ENCODE results near the gene LRP1B.
A peak's percentile ranks its signal among the peaks of the same experiment; 100 is the strongest.

- no peak for TF ChIP-seq CTCF (IDR thresholded peaks at IDR 0.05)
- no peak for TF ChIP-seq ELF1 (IDR thresholded peaks at IDR 0.05)
- no peak for TF ChIP-seq YY1 (IDR thresholded peaks at IDR 0.05; ENCODE audit: low read depth)
- TF ChIP-seq EP300 (IDR thresholded peaks at IDR 0.05; ENCODE audit: borderline replicate concordance in 1 of 2, low read depth in 1 of 2, low read length in 1 of 2): peak in 1 of 2 experiments; percentile 29; a peak in 1 of 4 replicates
- no peak for TF ChIP-seq REST (IDR thresholded peaks at IDR 0.05; ENCODE audit: low read depth, low read length)
- no peak for TF ChIP-seq POLR2AphosphoS5 (IDR thresholded peaks at IDR 0.05; ENCODE audit: low read depth, low read length)
- no peak for TF ChIP-seq TAF1 (IDR thresholded peaks at IDR 0.05; ENCODE audit: borderline replicate concordance, low read depth, low read length)
- no peak for TF ChIP-seq FOXM1 (IDR thresholded peaks at IDR 0.05; ENCODE audit: low read depth)
- TF ChIP-seq JUND (IDR thresholded peaks at IDR 0.05): no peak
- TF ChIP-seq RCOR1 (IDR thresholded peaks at IDR 0.05; ENCODE audit: low read length): no peak
- no peak for TF ChIP-seq SIN3A (IDR thresholded peaks at IDR 0.05; ENCODE audit: borderline replicate concordance, low read depth, low read length)
- no peak for TF ChIP-seq GATA2 (CRISPR knock-in tag; IDR thresholded peaks at IDR 0.05)
Measured at GRCh38 chr2:142134911-142135310, 4.1 kb upstream of the LRP1B start.
